Liver (tissue), 9 donors: ENCODE data around the gene NFIA. TPM values are rescaled to one million over a fixed set of nuclear protein-coding genes. Genes with fewer than 3 reads are reported as not detected.
A peak's percentile ranks its signal among the peaks of the same experiment; 100 is the strongest.

Experiments used
- DNase-seq: peaks from one replicate; pipeline ENCODE4 v3.0.0-alpha.2; 2017; ENCODE audit warnings: low spot score
- H3K27ac ChIP-seq, 2 donors: one replicate each; pipeline ENCODE4 v1.7.0; 2013; ENCODE audit warnings: inconsistent platforms in 2 of 2, low read length in 2 of 2, control low read depth in 1 of 2, low read depth in 1 of 2, mild to moderate bottlenecking in 1 of 2
- H3K27me3 ChIP-seq, 4 donors: one replicate each; pipeline versions ENCODE4 v1.6.1 to v1.7.0; 2013; ENCODE audit warnings: low read length in 3 of 4, inconsistent platforms in 1 of 4, mild to moderate bottlenecking in 1 of 4, moderate library complexity in 1 of 4; ENCODE audit not compliant: control insufficient read depth in 4 of 4, insufficient read depth in 4 of 4
- H3K36me3 ChIP-seq, 4 donors: one replicate each; pipeline versions ENCODE4 v1.6.1 to v1.7.0; 2013; ENCODE audit warnings: low read length in 3 of 4, mild to moderate bottlenecking in 3 of 4, low read depth in 1 of 4, moderate library complexity in 1 of 4; ENCODE audit not compliant: control insufficient read depth in 4 of 4, insufficient read depth in 3 of 4
- H3K4me1 ChIP-seq, 4 donors: one replicate each; pipeline versions ENCODE4 v1.6.1 to v1.7.0; 2013; ENCODE audit warnings: low read length in 3 of 4, mild to moderate bottlenecking in 3 of 4, moderate library complexity in 1 of 4; ENCODE audit not compliant: control insufficient read depth in 4 of 4, insufficient read depth in 4 of 4
- H3K4me3 ChIP-seq, 3 donors: one replicate each; pipeline versions ENCODE4 v1.6.1 to v1.7.0; 2013; ENCODE audit warnings: low read length in 3 of 3, control low read depth in 1 of 3, low read depth in 1 of 3, mild to moderate bottlenecking in 1 of 3
- H3K9ac ChIP-seq, 2 donors: one replicate each; pipeline ENCODE4 v1.7.0; 2013; ENCODE audit warnings: low read length in 2 of 2, mild to moderate bottlenecking in 2 of 2, moderate library complexity in 2 of 2, control low read depth in 1 of 2, low read depth in 1 of 2
- H3K9me3 ChIP-seq, 4 donors: one replicate each; pipeline versions ENCODE4 v1.6.1 to v1.7.0; 2013; ENCODE audit warnings: low read length in 3 of 4; ENCODE audit not compliant: control insufficient read depth in 4 of 4
- ATF3 ChIP-seq: IDR thresholded peaks from 2 replicates; pipeline ENCODE4 v1.6.1; 2016; ENCODE audit warnings: antibody characterized with exemption
- CTCF ChIP-seq: fragments of 150-350 bp; IDR thresholded peaks from 2 replicates; pipeline ENCODE4 v1.5.1; 2017; ENCODE audit warnings: improper control_type of control experiment, low read depth, low read length; ENCODE audit not compliant: missing input control
- EGR1 ChIP-seq, 2 donors: IDR thresholded peaks; 2 replicates each; pipeline ENCODE4 v1.6.1; 2016 to 2018; ENCODE audit warnings: antibody characterized with exemption in 2 of 2, low read depth in 2 of 2
- FOXA1 ChIP-seq: IDR thresholded peaks from 2 replicates; pipeline ENCODE4 v1.6.1; 2016; ENCODE audit warnings: antibody characterized with exemption
- FOXA2 ChIP-seq: IDR thresholded peaks from 2 replicates; pipeline ENCODE4 v1.6.1; 2016; ENCODE audit warnings: antibody characterized with exemption
- GABPA ChIP-seq, 2 donors: IDR thresholded peaks in 1 of 2; conservative IDR thresholded peaks in 1 of 2; 2 replicates each; pipeline ENCODE4 v1.6.1; 2016; ENCODE audit warnings: antibody characterized with exemption in 2 of 2, mild to moderate bottlenecking in 1 of 2, moderate library complexity in 1 of 2
- HNF4A ChIP-seq, 2 donors: conservative IDR thresholded peaks; 2 replicates each; pipeline ENCODE4 v1.6.1; 2016; ENCODE audit warnings: antibody characterized with exemption in 2 of 2, mild to moderate bottlenecking in 2 of 2
- HNF4G ChIP-seq: IDR thresholded peaks from 2 replicates; pipeline ENCODE4 v1.6.1; 2016; ENCODE audit warnings: antibody characterized with exemption
- JUND ChIP-seq, 2 donors: IDR thresholded peaks; 2 replicates each; pipeline ENCODE4 v1.6.1; 2016; ENCODE audit warnings: antibody characterized with exemption in 2 of 2
- MAX ChIP-seq: IDR thresholded peaks from 2 replicates; pipeline ENCODE4 v1.6.1; 2016; ENCODE audit warnings: antibody characterized with exemption
- NR2F2 ChIP-seq: IDR thresholded peaks from 2 replicates; pipeline ENCODE4 v1.6.1; 2016; ENCODE audit warnings: antibody characterized with exemption
- RAD21 ChIP-seq, 2 donors: IDR thresholded peaks; 2 replicates each; pipeline ENCODE4 v1.6.1; 2016; ENCODE audit warnings: antibody characterized with exemption in 2 of 2, mild to moderate bottlenecking in 2 of 2
- RXRA ChIP-seq, 2 donors: IDR thresholded peaks; 2 replicates each; pipeline ENCODE4 v1.6.1; 2017 to 2018; ENCODE audit warnings: antibody characterized with exemption in 2 of 2, mild to moderate bottlenecking in 1 of 2
- SP1 ChIP-seq: IDR thresholded peaks from 2 replicates; pipeline ENCODE4 v1.6.1; 2018; ENCODE audit warnings: antibody characterized with exemption, mild to moderate bottlenecking
- TAF1 ChIP-seq: conservative IDR thresholded peaks from 2 replicates; pipeline ENCODE4 v1.6.1; 2016; ENCODE audit warnings: antibody characterized with exemption, mild to moderate bottlenecking
- YY1 ChIP-seq: IDR thresholded peaks from 2 replicates; pipeline ENCODE4 v1.6.1; 2016; ENCODE audit warnings: antibody characterized with exemption, mild to moderate bottlenecking
- ZBTB33 ChIP-seq: IDR thresholded peaks from 2 replicates; pipeline ENCODE4 v1.6.1; 2016; ENCODE audit warnings: antibody characterized with exemption
- WGBS: extraction: QIAGEN DNeasy Blood & Tissue Kit; methylation state at CpG from one replicate; pipeline ENCODE4 v1.1.7; 2013; 5-methylcytosine and 5-hydroxymethylcytosine counted together
- polyA plus RNA-seq, 2 donors: library from polyadenylated mRNA; stranded (reverse) in 1 of 2; unstranded in 1 of 2; fragments of 200-250 nt in 1 of 2; fragments of >200 nt in 1 of 2; fragmentation: Nextera tagmentation in 1 of 2; extraction: Ambion mirVana in 1 of 2; gene quantifications; one replicate each; pipeline versions ENCODE4 v1.2.1 to v1.2.3, GENCODE V29; 2013 to 2015
- total RNA-seq, 2 donors: library from RNA; depleted of rRNA; stranded (reverse); fragments of >200 nt; gene quantifications; one replicate each; pipeline ENCODE4 v1.2.3, GENCODE V29; 2014
- TF ChIP-seq, protein P1 (sequence below): IDR thresholded peaks from 2 replicates; pipeline ENCODE4 v1.6.1; 2016; ENCODE audit warnings: antibody characterized with exemption, mild to moderate bottlenecking
- donor health status: healthy.
- donor health status: healthy.
- donor health status: healthy.
- donor health status: healthy.
- donor health status: healthy.

Gene NFIA
- total and polyA plus RNA-seq, 4 donors = 6.8 to 53.7 (median 22.2) TPM

DNA sequence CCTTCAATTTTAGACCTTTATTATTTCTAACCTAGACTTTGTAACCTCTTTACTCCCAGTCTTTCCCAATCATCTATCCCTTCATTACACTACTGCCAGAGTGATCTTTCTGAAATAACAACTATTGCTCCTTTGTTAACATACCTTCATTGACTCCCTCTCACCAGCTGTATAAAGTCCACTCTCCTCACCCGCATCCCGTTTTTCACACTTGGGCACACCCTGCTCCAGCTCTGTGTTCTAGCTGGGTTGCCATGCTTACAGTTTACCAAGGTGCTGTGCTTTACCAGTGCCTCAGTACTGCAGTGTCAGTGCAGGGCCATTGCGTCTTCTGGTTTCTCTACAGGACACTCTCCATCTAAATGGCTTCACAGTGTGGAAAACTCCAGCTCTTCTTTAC is 148.2 kb downstream of the NFIA start:
- H3K36me3 ChIP-seq = no peaks in the 10 kb centered on the region
- DNase-seq = no peak
- peaks cover 0 to 47% (median 20%) of the 10 kb centered on the region in 4 donors for H3K4me1 ChIP-seq
- peak overlapping the region in 1 of 2 donors; percentile 61 for H3K27ac ChIP-seq
- no peaks in the 10 kb centered on the region for H3K9me3 ChIP-seq
- H3K27me3 ChIP-seq = no peaks in the 10 kb centered on the region
- H3K4me3 ChIP-seq = no peak overlapping the region
- H3K9ac ChIP-seq = no peak overlapping the region
- TF ChIP-seq EGR1 (IDR thresholded peaks at IDR 0.05; ENCODE audit: low read depth in 2 of 2) (no peak), TAF1 (no peak), RAD21 (IDR thresholded peaks at IDR 0.05) (peak; percentile 46 to 52), HNF4G (peak; percentile 75), ATF3 (no peak), HNF4A (conservative IDR thresholded peaks at IDR 0.05) (peak; percentile 89 to 91), NR2F2 (no peak), MAX (no peak), CTCF (no peak), JUND (IDR thresholded peaks at IDR 0.05) (peak in 1 of 2 donors; percentile 47), SP1 (peak; percentile 61), ZBTB33 (peak; percentile 12), RXRA (IDR thresholded peaks at IDR 0.05) (peak; percentile 67 to 73), FOXA2 (no peak), GABPA (IDR thresholded peaks at IDR 0.05 in 1 of 2, conservative IDR thresholded peaks at IDR 0.05 in 1 of 2) (no peak), YY1 (peak; percentile 58), FOXA1 (no peak)
- TF ChIP-seq, protein P1, sequence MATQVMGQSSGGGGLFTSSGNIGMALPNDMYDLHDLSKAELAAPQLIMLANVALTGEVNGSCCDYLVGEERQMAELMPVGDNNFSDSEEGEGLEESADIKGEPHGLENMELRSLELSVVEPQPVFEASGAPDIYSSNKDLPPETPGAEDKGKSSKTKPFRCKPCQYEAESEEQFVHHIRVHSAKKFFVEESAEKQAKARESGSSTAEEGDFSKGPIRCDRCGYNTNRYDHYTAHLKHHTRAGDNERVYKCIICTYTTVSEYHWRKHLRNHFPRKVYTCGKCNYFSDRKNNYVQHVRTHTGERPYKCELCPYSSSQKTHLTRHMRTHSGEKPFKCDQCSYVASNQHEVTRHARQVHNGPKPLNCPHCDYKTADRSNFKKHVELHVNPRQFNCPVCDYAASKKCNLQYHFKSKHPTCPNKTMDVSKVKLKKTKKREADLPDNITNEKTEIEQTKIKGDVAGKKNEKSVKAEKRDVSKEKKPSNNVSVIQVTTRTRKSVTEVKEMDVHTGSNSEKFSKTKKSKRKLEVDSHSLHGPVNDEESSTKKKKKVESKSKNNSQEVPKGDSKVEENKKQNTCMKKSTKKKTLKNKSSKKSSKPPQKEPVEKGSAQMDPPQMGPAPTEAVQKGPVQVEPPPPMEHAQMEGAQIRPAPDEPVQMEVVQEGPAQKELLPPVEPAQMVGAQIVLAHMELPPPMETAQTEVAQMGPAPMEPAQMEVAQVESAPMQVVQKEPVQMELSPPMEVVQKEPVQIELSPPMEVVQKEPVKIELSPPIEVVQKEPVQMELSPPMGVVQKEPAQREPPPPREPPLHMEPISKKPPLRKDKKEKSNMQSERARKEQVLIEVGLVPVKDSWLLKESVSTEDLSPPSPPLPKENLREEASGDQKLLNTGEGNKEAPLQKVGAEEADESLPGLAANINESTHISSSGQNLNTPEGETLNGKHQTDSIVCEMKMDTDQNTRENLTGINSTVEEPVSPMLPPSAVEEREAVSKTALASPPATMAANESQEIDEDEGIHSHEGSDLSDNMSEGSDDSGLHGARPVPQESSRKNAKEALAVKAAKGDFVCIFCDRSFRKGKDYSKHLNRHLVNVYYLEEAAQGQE = peak; percentile 13
- WGBS = 45% methylated on average over 3 of the region's 3 CpGs
